Keratinocyte (primary cell): ENCODE data around the gene SOX18. TPM values are rescaled to one million over a fixed set of nuclear protein-coding genes. Genes with fewer than 3 reads are reported as not detected.

Experiments
- DNase-seq: peaks from one replicate; pipeline ENCODE4 v3.0.0-alpha.2; 2011; ENCODE audit warnings: low read depth, missing footprints, low spot score
- FAIRE-seq: peaks from 2 replicates; lab custom pipeline; 2011; peaks lifted over from hg19 to GRCh38; lab: Jason Lieb, UNC
- H2AFZ ChIP-seq: 2 replicates; pipeline ENCODE4 v1.6.0; 2012; ENCODE audit warnings: low read length, control low read depth, inconsistent platforms; ENCODE audit not compliant: control insufficient read depth
- H3K27ac ChIP-seq: 2 replicates; pipeline ENCODE4 v1.5.1; 2011; ENCODE audit warnings: low read length; ENCODE audit not compliant: control insufficient read depth, insufficient read depth
- H3K27me3 ChIP-seq: 3 replicates; pipeline ENCODE4 v1.6.0; 2011; ENCODE audit warnings: low read length; ENCODE audit not compliant: control insufficient read depth, insufficient read depth; ENCODE audit errors: extremely low read depth
- H3K36me3 ChIP-seq, 2 experiments: 2 replicates in 1 of 2; 3 replicates in 1 of 2; pipeline ENCODE4 v1.5.1; 2011; ENCODE audit warnings: low read length in 2 of 2, mild to moderate bottlenecking in 1 of 2; ENCODE audit not compliant: control insufficient read depth in 2 of 2, insufficient read depth in 2 of 2; ENCODE audit errors: extremely low read depth in 1 of 2
- H3K4me1 ChIP-seq: 3 replicates; pipeline ENCODE4 v1.5.1; 2011; ENCODE audit warnings: low read length; ENCODE audit not compliant: control insufficient read depth, insufficient read depth; ENCODE audit errors: extremely low read depth
- H3K4me2 ChIP-seq: 3 replicates; pipeline ENCODE4 v1.6.0; 2011; ENCODE audit warnings: low read depth, low read length; ENCODE audit not compliant: control insufficient read depth, insufficient read depth; ENCODE audit errors: extremely low read depth
- H3K4me3 ChIP-seq, 3 experiments: fragments of 200-600 bp in 1 of 3; sonication (generic) in 1 of 3; 2 replicates in 2 of 3; 3 replicates in 1 of 3; pipeline ENCODE4 v1.5.1; 2011 to 2016; ENCODE audit warnings: low read length in 3 of 3, mild to moderate bottlenecking in 3 of 3, control low read depth in 2 of 3, inconsistent platforms in 1 of 3, low read depth in 1 of 3, mixed read lengths in 1 of 3, mixed run types in 1 of 3, moderate library complexity in 1 of 3; ENCODE audit not compliant: control insufficient read depth in 2 of 3, insufficient read depth in 2 of 3; ENCODE audit errors: extremely low read depth in 1 of 3
- H3K79me2 ChIP-seq: 2 replicates; pipeline ENCODE4 v1.6.0; 2012; ENCODE audit warnings: low read length; ENCODE audit not compliant: control insufficient read depth, insufficient read depth
- H3K9ac ChIP-seq: 3 replicates; pipeline ENCODE4 v1.6.0; 2011; ENCODE audit warnings: low read length; ENCODE audit not compliant: control insufficient read depth, insufficient read depth; ENCODE audit errors: extremely low read depth
- H3K9me1 ChIP-seq: 3 replicates; pipeline ENCODE4 v1.6.0; 2011; ENCODE audit warnings: low read length; ENCODE audit not compliant: control insufficient read depth, insufficient read depth; ENCODE audit errors: extremely low read depth
- H3K9me3 ChIP-seq: 2 replicates; pipeline ENCODE4 v1.5.1; 2012; ENCODE audit warnings: low read depth, low read length; ENCODE audit not compliant: control insufficient read depth
- H4K20me1 ChIP-seq: 3 replicates; pipeline ENCODE4 v1.6.0; 2011; ENCODE audit warnings: low read length; ENCODE audit not compliant: control insufficient read depth, insufficient read depth; ENCODE audit errors: extremely low read depth
- EZH2 ChIP-seq: IDR thresholded peaks from one replicate; pipeline ENCODE4 v1.6.1; 2012; ENCODE audit warnings: inconsistent platforms, mild to moderate bottlenecking, low read length, moderate library complexity
- dilution Hi-C: fragments of 300-500 bp; cut with MboI; formaldehyde crosslinking; loops from one replicate; pipeline ENCODE4 v1.7.0; 2020; ENCODE audit warnings: low sequenced_read_pairs; ENCODE audit not compliant: extremely low pct_ligation_motif_present
- polyA plus RNA-seq, 5 experiments: library from polyadenylated mRNA; depleted of rRNA in 3 of 5; stranded (reverse) in 3 of 5; stranded (forward) in 1 of 5; unstranded in 1 of 5; fragments of >200 nt; gene quantifications; 1 replicate in 1 of 5; 2 replicates in 3 of 5; 3 replicates in 1 of 5; pipeline versions ENCODE4 v1.2.1 to v1.2.3, GENCODE V29; 2011 to 2012; ENCODE audit warnings: missing spikeins in 2 of 5, low read depth in 1 of 5, low replicate concordance in 1 of 5
- TF ChIP-seq, protein P1 (sequence below), 3 experiments: IDR thresholded peaks in 1 of 3; conservative IDR thresholded peaks in 1 of 3; optimal IDR thresholded peaks in 1 of 3; 2 replicates in 2 of 3; 3 replicates in 1 of 3; pipeline versions ENCODE3 to v1.5.1; 2011; ENCODE audit warnings: low read length in 3 of 3, mild to moderate bottlenecking in 3 of 3, moderate library complexity in 2 of 3, control low read depth in 1 of 3, inconsistent platforms in 1 of 3; ENCODE audit not compliant: insufficient read depth in 2 of 3; ENCODE audit errors: extremely low read depth in 1 of 3

Gene SOX18
- polyA plus RNA-seq, 1 donor (not counting 4 experiments of a cell fraction or from before 2014, with no cell fraction given): not detected

DNA sequence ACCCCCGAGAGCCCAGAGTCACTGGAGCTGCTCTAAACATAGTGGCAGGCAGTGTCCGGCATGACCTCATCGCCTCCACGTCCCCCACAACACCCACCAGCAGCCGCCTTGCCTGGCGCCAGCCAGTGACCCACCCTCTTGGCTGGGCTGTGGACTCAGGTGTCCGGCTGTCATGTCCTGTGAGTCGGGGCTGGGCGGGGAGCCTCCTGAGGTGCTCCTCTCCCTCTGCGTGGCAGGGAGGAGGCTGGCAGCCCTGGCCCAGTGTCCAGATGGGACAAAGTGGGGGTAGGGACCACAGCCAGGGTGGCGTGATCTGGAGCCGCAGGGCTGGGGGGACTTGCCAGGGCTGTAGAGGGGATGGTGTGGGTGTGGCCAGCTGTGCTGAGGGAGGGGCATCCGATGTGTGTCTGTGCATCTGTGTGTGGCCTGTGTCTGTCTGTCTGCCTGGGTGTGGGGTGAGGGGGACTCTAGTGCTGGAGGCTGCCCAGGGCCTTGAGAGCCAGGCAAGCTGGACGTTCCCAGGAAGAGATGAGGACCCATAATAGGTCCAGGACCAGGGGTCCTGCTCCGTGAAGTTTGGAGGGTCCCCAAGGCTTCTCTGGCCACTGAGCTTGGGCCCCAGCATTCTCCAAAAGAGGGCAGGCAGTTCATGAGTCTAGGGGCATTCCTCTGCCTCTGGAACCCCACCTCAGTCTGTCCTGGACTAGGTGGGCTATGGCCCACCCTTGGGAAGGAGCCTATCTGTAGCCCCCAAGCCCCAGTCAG lies 2.3 kb upstream of the SOX18 start:
- FAIRE-seq (no peak), DNase-seq (no peak)
- H3K79me2 ChIP-seq: no peaks in the 10 kb centered on the region
- peaks cover 2% of the 10 kb centered on the region for H4K20me1 ChIP-seq
- no peak overlapping the region for H3K27ac ChIP-seq
- no peak overlapping the region for H3K4me2 ChIP-seq
- no peak for TF ChIP-seq EZH2
- TF ChIP-seq, protein P1, sequence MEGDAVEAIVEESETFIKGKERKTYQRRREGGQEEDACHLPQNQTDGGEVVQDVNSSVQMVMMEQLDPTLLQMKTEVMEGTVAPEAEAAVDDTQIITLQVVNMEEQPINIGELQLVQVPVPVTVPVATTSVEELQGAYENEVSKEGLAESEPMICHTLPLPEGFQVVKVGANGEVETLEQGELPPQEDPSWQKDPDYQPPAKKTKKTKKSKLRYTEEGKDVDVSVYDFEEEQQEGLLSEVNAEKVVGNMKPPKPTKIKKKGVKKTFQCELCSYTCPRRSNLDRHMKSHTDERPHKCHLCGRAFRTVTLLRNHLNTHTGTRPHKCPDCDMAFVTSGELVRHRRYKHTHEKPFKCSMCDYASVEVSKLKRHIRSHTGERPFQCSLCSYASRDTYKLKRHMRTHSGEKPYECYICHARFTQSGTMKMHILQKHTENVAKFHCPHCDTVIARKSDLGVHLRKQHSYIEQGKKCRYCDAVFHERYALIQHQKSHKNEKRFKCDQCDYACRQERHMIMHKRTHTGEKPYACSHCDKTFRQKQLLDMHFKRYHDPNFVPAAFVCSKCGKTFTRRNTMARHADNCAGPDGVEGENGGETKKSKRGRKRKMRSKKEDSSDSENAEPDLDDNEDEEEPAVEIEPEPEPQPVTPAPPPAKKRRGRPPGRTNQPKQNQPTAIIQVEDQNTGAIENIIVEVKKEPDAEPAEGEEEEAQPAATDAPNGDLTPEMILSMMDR (optimal IDR thresholded peaks at IDR 0.05 in 1 of 3, IDR thresholded peaks at IDR 0.05 in 1 of 3, conservative IDR thresholded peaks at IDR 0.05 in 1 of 3; ENCODE audit: extremely low read depth in 1 of 3, insufficient read depth in 2 of 3, low read length in 3 of 3): no peak
- H3K4me3 ChIP-seq: no peak overlapping the region
- H3K9me3 ChIP-seq: no peaks in the 10 kb centered on the region
- no peaks in the 10 kb centered on the region for H3K36me3 ChIP-seq
- peaks cover 33% of the 10 kb centered on the region for H3K27me3 ChIP-seq
- H3K9me1 ChIP-seq: no peaks in the 10 kb centered on the region
- H2AFZ ChIP-seq: no peak overlapping the region
- H3K9ac ChIP-seq: no peak overlapping the region
- dilution Hi-C loops: no loop called here
- H3K4me1 ChIP-seq: peaks cover 28% of the 10 kb centered on the region

GRCh38 chr20:64051033-64051452 lies 1.6 kb upstream of the SOX18 start:
- Histone ChIP-seq H2AFZ (no peak overlapping the region), H3K9me1 (no peaks in the 10 kb centered on the region), H3K9me3 (no peaks in the 10 kb centered on the region), H3K4me1 (peaks cover 28% of the 10 kb centered on the region), H3K36me3 (no peaks in the 10 kb centered on the region), H3K9ac (no peak overlapping the region), H4K20me1 (peaks cover 2% of the 10 kb centered on the region), H3K79me2 (no peaks in the 10 kb centered on the region), H3K4me3 (no peak overlapping the region), H3K27me3 (peaks cover 39% of the 10 kb centered on the region), H3K27ac (no peak overlapping the region), H3K4me2 (no peak overlapping the region)
- dilution Hi-C loops: no loop called here
- no peak for DNase-seq
- FAIRE-seq: no peak
- TF ChIP-seq, protein P1 (optimal IDR thresholded peaks at IDR 0.05 in 1 of 3, IDR thresholded peaks at IDR 0.05 in 1 of 3, conservative IDR thresholded peaks at IDR 0.05 in 1 of 3; ENCODE audit: extremely low read depth in 1 of 3, insufficient read depth in 2 of 3, low read length in 3 of 3): no peak
- TF ChIP-seq EZH2: no peak
